AG04450 (cell line): Measurements from ENCODE around the gene CDK4. TPM values are rescaled to one million over a fixed set of nuclear protein-coding genes. Genes with fewer than 3 reads are reported as not detected.

Source experiments
- CTCF ChIA-PET: fragments of 300-600, 350-600 bp; formaldehyde crosslinking; extraction: SDS; loops from one replicate; lab custom pipeline; 2022; ENCODE audit warnings: antibody characterized with exemption, inconsistent platforms; lab: Charles Lee
- POLR2A ChIA-PET: fragments of 350-600 bp; formaldehyde crosslinking; extraction: SDS; loops from one replicate; lab custom pipeline; 2021; ENCODE audit warnings: antibody characterized with exemption, inconsistent platforms; lab: Yijun Ruan, JAX
- DNase-seq: peaks from one replicate; pipeline ENCODE4 v3.0.0-alpha.2; 2011; ENCODE audit warnings: low read depth, low spot score
- H3K27ac ChIP-seq: one replicate; pipeline ENCODE4 v1.5.1; 2012; ENCODE audit warnings: low read depth, low read length, control low read depth
- H3K27me3 ChIP-seq: one replicate; pipeline ENCODE4 v1.6.0; 2012; ENCODE audit warnings: low read length; ENCODE audit not compliant: control insufficient read depth, insufficient read depth
- H3K4me3 ChIP-seq: 2 replicates; pipeline ENCODE4 v1.5.1; 2011; ENCODE audit warnings: mild to moderate bottlenecking, low read depth, low read length, control low read depth
- H3K9me3 ChIP-seq: 2 replicates; pipeline ENCODE4 v1.5.1; 2012; ENCODE audit warnings: low read length; ENCODE audit not compliant: control insufficient read depth, insufficient read depth
- polyA plus RNA-seq: library from polyadenylated mRNA; depleted of rRNA; stranded (reverse); fragments of >200 nt; gene quantifications from 2 replicates; pipeline ENCODE4 v1.2.3, GENCODE V29; 2011
- TF ChIP-seq, protein P1 (sequence below): IDR thresholded peaks from 2 replicates; pipeline ENCODE4 v1.5.1; 2011; ENCODE audit warnings: low read depth, low read length, control low read depth, inconsistent platforms

CDK4 gene
- polyA plus RNA-seq, 1 experiment = 251 TPM

DNA sequence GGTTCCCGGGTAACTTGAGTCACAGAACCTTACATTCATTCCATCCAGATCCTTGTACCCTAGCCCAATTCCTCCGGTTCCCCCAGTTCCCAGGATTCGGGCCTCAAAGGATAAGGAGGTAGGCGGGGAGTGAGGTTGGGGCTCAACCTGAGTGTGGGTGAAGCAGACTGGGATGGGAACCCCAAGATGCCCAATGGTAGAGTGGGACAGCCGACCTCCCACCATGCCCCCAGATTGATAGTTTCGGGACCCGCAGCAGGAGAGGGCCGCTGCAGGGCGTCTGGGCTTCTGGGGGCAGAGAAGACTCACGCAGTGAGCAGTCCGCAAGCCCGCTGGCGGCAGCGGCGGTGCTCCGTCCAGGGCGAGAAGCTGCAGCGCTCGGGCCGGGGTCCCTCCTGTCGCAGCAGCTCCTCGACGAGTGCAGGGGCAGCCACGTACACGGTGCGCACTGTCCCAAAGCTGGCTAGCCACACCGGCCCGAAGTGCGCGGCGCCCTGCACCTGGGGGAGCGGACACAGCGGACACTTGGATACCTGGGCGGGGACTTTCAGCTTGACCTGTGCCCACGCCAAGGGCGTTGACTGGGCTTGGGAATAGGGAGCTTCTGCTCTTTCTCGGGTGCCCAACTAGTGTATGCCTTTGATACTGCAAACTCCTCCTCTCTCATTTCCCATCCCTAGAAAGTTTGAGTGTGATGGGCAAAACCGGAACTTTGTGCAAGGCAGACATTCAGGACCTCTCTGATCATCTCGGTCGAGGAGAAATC lies 13.8 kb upstream of the CDK4 start:
- H3K9me3 ChIP-seq = no peaks in the 10 kb centered on the region; the same call in 1 of the 2 replicates
- no peak for DNase-seq
- TF ChIP-seq, protein P1, sequence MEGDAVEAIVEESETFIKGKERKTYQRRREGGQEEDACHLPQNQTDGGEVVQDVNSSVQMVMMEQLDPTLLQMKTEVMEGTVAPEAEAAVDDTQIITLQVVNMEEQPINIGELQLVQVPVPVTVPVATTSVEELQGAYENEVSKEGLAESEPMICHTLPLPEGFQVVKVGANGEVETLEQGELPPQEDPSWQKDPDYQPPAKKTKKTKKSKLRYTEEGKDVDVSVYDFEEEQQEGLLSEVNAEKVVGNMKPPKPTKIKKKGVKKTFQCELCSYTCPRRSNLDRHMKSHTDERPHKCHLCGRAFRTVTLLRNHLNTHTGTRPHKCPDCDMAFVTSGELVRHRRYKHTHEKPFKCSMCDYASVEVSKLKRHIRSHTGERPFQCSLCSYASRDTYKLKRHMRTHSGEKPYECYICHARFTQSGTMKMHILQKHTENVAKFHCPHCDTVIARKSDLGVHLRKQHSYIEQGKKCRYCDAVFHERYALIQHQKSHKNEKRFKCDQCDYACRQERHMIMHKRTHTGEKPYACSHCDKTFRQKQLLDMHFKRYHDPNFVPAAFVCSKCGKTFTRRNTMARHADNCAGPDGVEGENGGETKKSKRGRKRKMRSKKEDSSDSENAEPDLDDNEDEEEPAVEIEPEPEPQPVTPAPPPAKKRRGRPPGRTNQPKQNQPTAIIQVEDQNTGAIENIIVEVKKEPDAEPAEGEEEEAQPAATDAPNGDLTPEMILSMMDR = no peak
- H3K4me3 ChIP-seq = peak overlapping the region; percentile 43
- H3K27ac ChIP-seq = no peak overlapping the region
- peaks cover 40% of the 10 kb centered on the region for H3K27me3 ChIP-seq
- CTCF ChIA-PET = interaction anchor here (1.0 to 4.3 kb wide), 3 partner anchors 9 to 17 kb away, joined by 3 to 24 read pairs (median 6); partner anchors contain the start of gene TSFM
- POLR2A ChIA-PET = interaction anchor here (1.2 kb wide), 1 partner anchor 9 kb away, joined by 3 read pairs; no protein-coding TSS in a partner anchor

DNA sequence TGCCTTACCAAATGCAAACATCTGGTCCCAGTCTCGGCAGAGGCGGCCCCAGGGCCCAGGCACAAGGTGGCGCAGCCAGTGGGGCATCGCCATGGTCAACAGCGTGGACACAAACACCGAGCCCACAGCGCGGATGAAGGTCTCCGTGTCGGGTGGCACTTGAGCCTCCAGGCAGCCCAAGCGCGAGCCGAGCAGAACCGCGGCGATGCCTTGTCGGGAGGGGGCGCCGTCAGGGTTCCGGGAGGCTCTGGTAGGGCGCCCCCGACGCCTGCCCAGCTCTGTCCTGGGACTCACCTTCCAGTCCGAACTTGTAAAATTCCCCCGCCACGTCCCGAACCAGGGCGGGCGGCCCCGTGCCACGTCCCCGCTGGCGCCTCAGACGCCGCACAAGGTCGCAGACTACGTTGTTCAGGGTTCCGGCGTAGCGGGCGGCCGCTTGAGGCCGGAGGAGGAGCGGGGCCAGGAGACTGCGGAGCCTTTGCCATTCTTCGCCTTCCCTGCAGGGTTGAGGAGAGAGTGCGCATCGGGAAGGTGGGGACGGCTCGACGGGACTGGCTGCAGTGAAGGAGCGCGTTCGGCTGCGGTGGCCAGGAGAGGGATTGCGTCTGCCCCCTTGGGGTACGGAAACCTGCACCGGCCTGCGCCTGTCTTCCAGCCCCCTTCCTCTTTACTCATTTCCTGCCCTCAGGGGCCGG lies 13.0 kb upstream of the CDK4 start:
- no peak overlapping the region for H3K27ac ChIP-seq
- POLR2A ChIA-PET = interaction anchor here (0.8 kb wide), 1 partner anchor 13 kb away, joined by 4 read pairs; the partner anchor contains the start of gene CDK4
- CTCF ChIA-PET = interaction anchor here (1.0 to 4.3 kb wide), 2 partner anchors 8 to 18 kb away, joined by 3 to 24 read pairs; partner anchors contain the start of gene TSFM

GRCh38 chr12:57764662-57765002 lies 12.5 kb upstream of the CDK4 start:
- Histone ChIP-seq H3K9me3 (no peaks in the 10 kb centered on the region; the same call in 1 of the 2 replicates), H3K27me3 (peaks cover 40% of the 10 kb centered on the region), H3K27ac (no peak overlapping the region), H3K4me3 (peak overlapping the region; percentile 29; the same call in 1 of the 2 replicates)
- TF ChIP-seq, protein P1 = no peak
- no peak for DNase-seq
- ChIA-PET CTCF (interaction anchor here (1.0 to 4.3 kb wide), 2 partner anchors 8 to 18 kb away, joined by 3 to 24 read pairs; partner anchors contain the start of gene TSFM), POLR2A (interaction anchor here (0.8 kb wide), 1 partner anchor 13 kb away, joined by 4 read pairs; the partner anchor contains the start of gene CDK4)

More for the DNA sequence above, 13.0 kb upstream of the CDK4 start:
- TF ChIP-seq, protein P1 = peak; percentile 44
- Histone ChIP-seq H3K27me3 (peaks cover 40% of the 10 kb centered on the region), H3K9me3 (no peaks in the 10 kb centered on the region; the same call in 1 of the 2 replicates), H3K4me3 (peak overlapping the region; percentile 29)
- no peak for DNase-seq

DNA sequence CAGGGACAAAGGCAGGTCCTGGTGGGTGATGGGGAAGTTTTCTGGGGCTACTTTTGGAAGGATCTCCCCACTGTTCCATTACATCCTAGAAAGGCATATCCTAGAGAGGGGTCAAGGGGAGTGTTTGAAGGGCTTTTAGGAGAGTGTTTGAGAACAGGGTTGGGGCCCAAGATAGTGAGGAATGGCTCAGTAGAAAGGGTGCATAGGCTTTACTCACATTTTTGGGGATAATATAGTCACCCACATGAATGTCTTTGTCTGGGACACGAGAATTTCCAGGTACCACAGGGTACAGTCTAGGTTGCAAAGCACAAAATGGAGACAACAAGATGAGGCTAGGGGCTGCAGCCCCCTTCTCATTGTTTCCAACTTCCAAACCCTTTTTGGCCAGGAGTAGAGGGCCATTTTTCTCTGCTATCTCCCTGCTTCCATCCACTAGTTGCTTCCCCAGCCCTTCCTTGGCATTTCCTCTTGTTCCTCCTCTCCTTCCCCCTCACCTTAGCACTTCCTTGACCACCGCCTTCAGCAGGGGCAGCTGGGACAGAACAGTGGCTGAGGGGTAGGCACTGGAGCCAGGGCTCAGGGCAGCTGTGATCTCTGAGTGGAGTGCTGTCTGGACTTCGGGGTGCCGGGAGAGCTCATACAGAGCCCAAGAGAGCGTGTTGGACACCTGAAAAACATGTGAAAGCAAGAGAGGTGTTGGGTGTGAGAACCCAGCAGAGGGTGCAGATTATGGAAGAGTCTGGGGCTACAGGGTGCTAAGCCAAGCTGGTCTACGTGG lies 12.0 kb upstream of the CDK4 start:
- POLR2A ChIA-PET = interaction anchor here (0.8 kb wide), 1 partner anchor 12 kb away, joined by 4 read pairs; the partner anchor contains the start of gene CDK4
- H3K27me3 ChIP-seq = peaks cover 40% of the 10 kb centered on the region
- CTCF ChIA-PET = interaction anchor here (4.3 kb wide), 1 partner anchor 7 kb away, joined by 24 read pairs; no protein-coding TSS in a partner anchor
- no peak overlapping the region for H3K4me3 ChIP-seq
- H3K9me3 ChIP-seq = no peaks in the 10 kb centered on the region; the same call in 1 of the 2 replicates
- DNase-seq = no peak
- TF ChIP-seq, protein P1 = no peak
- H3K27ac ChIP-seq = no peak overlapping the region
